HL-60 (cell line): ENCODE data around the gene AKAP14.
"Not testable (repeated sequence)": the region's sequence is repeated elsewhere in the genome, so short reads cannot be mapped to it uniquely, and the experiment has no call there.

ENCODE experiments used
- DNase-seq, 2 experiments: peaks; one replicate each; pipeline ENCODE4 v3.0.0-alpha.2; 2010 to 2020; ENCODE audit warnings: low read depth in 1 of 2, low spot score in 1 of 2
- H3K27ac ChIP-seq: fragments of 250-450 bp; sonication (Bioruptor Pico); replicated peaks from 2 replicates; pipeline ENCODE4 v1.5.1; 2020; ENCODE audit warnings: mild to moderate bottlenecking, moderate library complexity
- H3K27me3 ChIP-seq: fragments of 250-450 bp; sonication (Bioruptor Pico); 2 replicates; pipeline ENCODE4 v1.5.1; 2021; ENCODE audit warnings: mild to moderate bottlenecking, moderate library complexity; ENCODE audit not compliant: insufficient read depth, poor library complexity, severe bottlenecking
- H3K4me3 ChIP-seq: replicated peaks from 2 replicates; pipeline ENCODE4 v1.5.1; 2011; ENCODE audit warnings: mild to moderate bottlenecking, control low read depth, low read length; ENCODE audit not compliant: insufficient read depth
- GABPA ChIP-seq: IDR thresholded peaks from 2 replicates; pipeline ENCODE4 v1.6.1; 2012; ENCODE audit warnings: low read depth
- POLR2AphosphoS5 ChIP-seq: IDR thresholded peaks from 2 replicates; pipeline ENCODE4 v1.6.1; 2012; ENCODE audit warnings: low read depth
- SPI1 ChIP-seq: IDR thresholded peaks from 2 replicates; pipeline ENCODE4 v1.6.1; 2012; ENCODE audit warnings: low read depth, mild to moderate bottlenecking, borderline replicate concordance
- TF ChIP-seq, protein P1 (sequence below): IDR thresholded peaks from 2 replicates; pipeline ENCODE4 v1.6.1; 2012; ENCODE audit warnings: low read depth; ENCODE audit not compliant: insufficient replicate concordance
- TF ChIP-seq, protein P2 (sequence below): IDR thresholded peaks from one replicate; pipeline ENCODE4 v1.5.1; 2011; ENCODE audit warnings: low read length, control low read depth, inconsistent platforms; ENCODE audit not compliant: insufficient read depth

The AKAP14 gene

DNA sequence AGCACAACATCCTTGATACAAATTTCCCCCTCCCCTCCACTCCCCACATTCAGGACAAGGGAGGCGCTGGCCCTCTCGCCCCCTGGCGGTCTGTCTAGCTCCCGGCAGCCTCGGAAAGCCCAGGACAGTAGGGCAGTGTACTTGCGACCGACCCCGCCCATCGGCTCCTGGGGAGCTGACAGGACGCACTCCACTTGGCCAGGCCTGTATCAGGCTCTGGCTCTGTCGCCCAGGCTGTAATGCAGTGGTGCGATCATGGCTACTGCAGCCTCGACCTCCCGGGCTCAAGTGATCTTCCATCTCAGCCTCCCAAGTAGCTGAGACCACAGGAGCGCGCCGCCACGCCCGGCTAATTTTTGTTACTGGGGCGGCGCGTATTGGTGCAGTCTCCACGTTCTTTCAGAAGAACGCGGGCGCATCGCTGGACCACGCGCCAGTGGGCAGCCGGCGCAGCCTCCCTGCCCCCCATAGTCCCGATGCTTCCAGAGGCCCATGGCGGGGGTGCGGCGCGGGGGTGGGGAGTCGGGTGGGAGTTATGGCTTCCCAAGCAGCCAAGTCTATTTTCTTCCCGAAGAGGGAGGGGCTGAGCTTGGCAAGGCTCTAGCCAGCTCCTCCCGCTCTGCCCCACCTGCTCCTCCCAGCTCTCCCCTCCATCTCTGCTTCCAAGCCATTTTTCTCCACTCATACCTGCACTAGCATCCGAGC is 7.8 kb upstream of the AKAP14 start:
- peak; percentile 17 to 60 for DNase-seq
- Histone ChIP-seq H3K4me3 (no peak overlapping the region), H3K27me3 (no peaks in the 10 kb centered on the region), H3K27ac (no peak overlapping the region)
- TF ChIP-seq POLR2AphosphoS5 (no peak), SPI1 (no peak), GABPA (no peak)
- TF ChIP-seq, protein P1, sequence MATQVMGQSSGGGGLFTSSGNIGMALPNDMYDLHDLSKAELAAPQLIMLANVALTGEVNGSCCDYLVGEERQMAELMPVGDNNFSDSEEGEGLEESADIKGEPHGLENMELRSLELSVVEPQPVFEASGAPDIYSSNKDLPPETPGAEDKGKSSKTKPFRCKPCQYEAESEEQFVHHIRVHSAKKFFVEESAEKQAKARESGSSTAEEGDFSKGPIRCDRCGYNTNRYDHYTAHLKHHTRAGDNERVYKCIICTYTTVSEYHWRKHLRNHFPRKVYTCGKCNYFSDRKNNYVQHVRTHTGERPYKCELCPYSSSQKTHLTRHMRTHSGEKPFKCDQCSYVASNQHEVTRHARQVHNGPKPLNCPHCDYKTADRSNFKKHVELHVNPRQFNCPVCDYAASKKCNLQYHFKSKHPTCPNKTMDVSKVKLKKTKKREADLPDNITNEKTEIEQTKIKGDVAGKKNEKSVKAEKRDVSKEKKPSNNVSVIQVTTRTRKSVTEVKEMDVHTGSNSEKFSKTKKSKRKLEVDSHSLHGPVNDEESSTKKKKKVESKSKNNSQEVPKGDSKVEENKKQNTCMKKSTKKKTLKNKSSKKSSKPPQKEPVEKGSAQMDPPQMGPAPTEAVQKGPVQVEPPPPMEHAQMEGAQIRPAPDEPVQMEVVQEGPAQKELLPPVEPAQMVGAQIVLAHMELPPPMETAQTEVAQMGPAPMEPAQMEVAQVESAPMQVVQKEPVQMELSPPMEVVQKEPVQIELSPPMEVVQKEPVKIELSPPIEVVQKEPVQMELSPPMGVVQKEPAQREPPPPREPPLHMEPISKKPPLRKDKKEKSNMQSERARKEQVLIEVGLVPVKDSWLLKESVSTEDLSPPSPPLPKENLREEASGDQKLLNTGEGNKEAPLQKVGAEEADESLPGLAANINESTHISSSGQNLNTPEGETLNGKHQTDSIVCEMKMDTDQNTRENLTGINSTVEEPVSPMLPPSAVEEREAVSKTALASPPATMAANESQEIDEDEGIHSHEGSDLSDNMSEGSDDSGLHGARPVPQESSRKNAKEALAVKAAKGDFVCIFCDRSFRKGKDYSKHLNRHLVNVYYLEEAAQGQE: no peak
- TF ChIP-seq, protein P2, sequence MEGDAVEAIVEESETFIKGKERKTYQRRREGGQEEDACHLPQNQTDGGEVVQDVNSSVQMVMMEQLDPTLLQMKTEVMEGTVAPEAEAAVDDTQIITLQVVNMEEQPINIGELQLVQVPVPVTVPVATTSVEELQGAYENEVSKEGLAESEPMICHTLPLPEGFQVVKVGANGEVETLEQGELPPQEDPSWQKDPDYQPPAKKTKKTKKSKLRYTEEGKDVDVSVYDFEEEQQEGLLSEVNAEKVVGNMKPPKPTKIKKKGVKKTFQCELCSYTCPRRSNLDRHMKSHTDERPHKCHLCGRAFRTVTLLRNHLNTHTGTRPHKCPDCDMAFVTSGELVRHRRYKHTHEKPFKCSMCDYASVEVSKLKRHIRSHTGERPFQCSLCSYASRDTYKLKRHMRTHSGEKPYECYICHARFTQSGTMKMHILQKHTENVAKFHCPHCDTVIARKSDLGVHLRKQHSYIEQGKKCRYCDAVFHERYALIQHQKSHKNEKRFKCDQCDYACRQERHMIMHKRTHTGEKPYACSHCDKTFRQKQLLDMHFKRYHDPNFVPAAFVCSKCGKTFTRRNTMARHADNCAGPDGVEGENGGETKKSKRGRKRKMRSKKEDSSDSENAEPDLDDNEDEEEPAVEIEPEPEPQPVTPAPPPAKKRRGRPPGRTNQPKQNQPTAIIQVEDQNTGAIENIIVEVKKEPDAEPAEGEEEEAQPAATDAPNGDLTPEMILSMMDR: no peak

DNA sequence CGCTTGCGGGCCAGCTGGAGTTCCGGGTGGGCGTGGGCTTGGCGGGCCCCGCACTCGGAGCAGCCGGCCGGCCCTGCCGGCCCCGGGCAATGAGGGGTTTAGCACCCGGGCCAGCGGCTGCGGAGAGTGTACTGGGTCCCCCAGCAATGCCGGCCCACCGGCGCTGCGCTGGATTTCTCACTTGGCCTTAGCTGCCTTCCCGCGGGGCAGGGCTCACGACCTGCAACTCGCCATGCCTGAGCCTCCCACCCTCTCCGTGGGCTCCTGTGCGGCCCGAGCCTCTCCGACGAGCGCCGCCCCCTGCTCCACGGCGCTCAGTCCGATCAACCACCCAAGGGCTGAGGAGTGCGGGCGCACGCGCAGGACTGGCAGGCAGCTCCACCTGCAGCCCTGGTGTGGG is 5.1 kb upstream of the AKAP14 start:
- DNase-seq, H3K27ac ChIP-seq, H3K4me3 ChIP-seq, H3K27me3 ChIP-seq: not testable (repeated sequence)

DNA sequence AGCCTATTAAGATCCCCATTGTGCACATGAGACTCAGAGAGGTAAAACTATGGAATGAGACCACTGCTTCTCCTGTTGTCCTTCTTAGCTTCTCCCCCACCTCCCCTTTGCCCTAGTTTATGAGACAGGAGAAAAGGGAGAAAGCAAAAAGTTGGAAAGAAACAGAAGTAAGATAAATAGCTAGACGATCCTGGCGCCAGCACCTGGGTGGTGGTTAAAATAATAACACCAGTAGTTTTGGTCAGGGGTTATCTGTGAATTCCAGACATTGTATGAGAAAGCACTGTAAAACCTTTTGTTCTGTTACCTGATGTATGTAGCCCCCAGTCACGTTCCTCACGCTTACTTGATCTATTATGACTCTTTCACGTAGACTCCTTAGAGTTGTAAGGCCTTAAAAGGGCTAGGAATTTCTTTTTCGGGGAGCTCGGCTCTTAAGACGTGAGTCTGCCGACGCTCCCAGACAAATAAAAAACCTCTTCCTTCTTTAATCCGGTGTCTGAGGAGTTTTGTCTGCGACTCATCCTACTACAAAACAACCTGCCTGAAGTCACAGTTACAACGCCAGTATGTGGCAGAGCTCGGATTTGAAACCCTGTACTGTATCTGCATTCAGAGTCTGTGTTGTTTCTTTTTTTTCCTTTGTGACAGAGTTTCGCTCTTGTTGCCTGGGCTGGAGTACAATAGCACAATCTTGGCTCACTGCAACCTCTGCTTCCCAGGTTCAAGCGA is 3.6 kb upstream of the AKAP14 start:
- not testable (repeated sequence) for H3K27me3 ChIP-seq, H3K27ac ChIP-seq, DNase-seq, H3K4me3 ChIP-seq

DNA sequence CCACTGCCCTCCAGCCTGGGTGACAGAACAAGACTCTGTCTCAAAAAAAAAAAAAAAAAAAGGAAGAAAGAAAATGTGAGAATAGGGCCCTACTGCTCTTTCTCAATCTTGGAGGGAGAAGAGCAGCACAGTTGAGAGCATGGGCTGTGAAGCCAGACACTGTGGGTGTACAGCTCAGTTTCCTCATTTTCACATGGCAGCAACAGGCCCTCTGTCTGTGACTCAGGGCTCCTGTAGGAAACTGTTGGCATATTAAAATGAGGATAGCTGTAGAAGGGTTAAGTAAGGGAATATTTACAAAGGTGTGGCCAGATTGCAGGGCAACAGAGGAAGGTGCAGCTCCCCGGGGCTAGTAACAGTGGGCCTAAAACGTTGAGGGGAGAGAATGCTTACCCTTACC is 3.4 kb downstream of the AKAP14 start:
- TF ChIP-seq POLR2AphosphoS5 (peak; percentile 45; the same call in 1 of the 2 replicates), SPI1 (peak; percentile 21; the same call in 1 of the 2 replicates), GABPA (no peak)
- TF ChIP-seq, protein P1: peak; percentile 13
- TF ChIP-seq, protein P2: no peak

More for the DNA sequence above, 3.4 kb downstream of the AKAP14 start:
- H3K27ac ChIP-seq: peak overlapping the region; percentile 74
- H3K4me3 ChIP-seq: no peak overlapping the region; the same call in 1 of the 2 replicates
- no peaks in the 10 kb centered on the region for H3K27me3 ChIP-seq
- DNase-seq: peak; percentile 45 to 89
